ENCODE results near the gene HYCC1. TPM values are rescaled to one million over a fixed set of nuclear protein-coding genes. Genes with fewer than 3 reads are reported as not detected.
A peak's percentile ranks its signal among the peaks of the same experiment; 100 is the strongest.

The HYCC1 gene
- total RNA-seq, 1 donor from 2014 or later = 30.8 TPM

- no peaks in the 10 kb centered on the region for H3K27me3 ChIP-seq (ENCODE audit: control insufficient read depth in 3 of 3, insufficient read depth in 3 of 3, low read length in 3 of 3)
- H3K9me3 ChIP-seq (ENCODE audit: control insufficient read depth in 3 of 3, low read length in 3 of 3) = no peaks in the 10 kb centered on the region
- peaks cover 5 to 10% (median 9%) of the 10 kb centered on the region in 3 donors for H3K4me1 ChIP-seq (ENCODE audit: control insufficient read depth in 3 of 3, insufficient read depth in 3 of 3, low read length in 3 of 3)
- H3K9ac ChIP-seq (ENCODE audit: low read depth in 1 of 3, low read length in 3 of 3) = no peak overlapping the region
- H3K4me3 ChIP-seq (ENCODE audit: low read length in 3 of 3) = no peak overlapping the region
- no peaks in the 10 kb centered on the region for H3K36me3 ChIP-seq (ENCODE audit: control insufficient read depth in 3 of 3, insufficient read depth in 3 of 3, low read length in 3 of 3)
- no peak overlapping the region for H3K27ac ChIP-seq (ENCODE audit: low read depth, low read length)
Observed at GRCh38 chr7:23017309-23017708, 3.4 kb upstream of the HYCC1 start.

- Histone ChIP-seq H3K27ac (ENCODE audit: low read depth, low read length) (no peak overlapping the region), H3K9ac (ENCODE audit: low read depth in 1 of 3, low read length in 3 of 3) (no peak overlapping the region), H3K4me3 (ENCODE audit: low read length in 3 of 3) (no peak overlapping the region), H3K9me3 (ENCODE audit: control insufficient read depth in 3 of 3, low read length in 3 of 3) (no peaks in the 10 kb centered on the region), H3K4me1 (ENCODE audit: control insufficient read depth in 3 of 3, insufficient read depth in 3 of 3, low read length in 3 of 3) (peaks cover 7 to 12% (median 9%) of the 10 kb centered on the region in 3 donors), H3K27me3 (ENCODE audit: control insufficient read depth in 3 of 3, insufficient read depth in 3 of 3, low read length in 3 of 3) (no peaks in the 10 kb centered on the region), H3K36me3 (ENCODE audit: control insufficient read depth in 3 of 3, insufficient read depth in 3 of 3, low read length in 3 of 3) (no peaks in the 10 kb centered on the region)
Observed at GRCh38 chr7:23016345-23017253, 2.7 kb upstream of the HYCC1 start.

- Histone ChIP-seq H3K9ac (ENCODE audit: low read depth in 1 of 3, low read length in 3 of 3) (peak overlapping the region in 1 of 3 donors; percentile 68), H3K9me3 (ENCODE audit: control insufficient read depth in 3 of 3, low read length in 3 of 3) (no peaks in the 10 kb centered on the region), H3K4me3 (ENCODE audit: low read length in 3 of 3) (no peak overlapping the region), H3K27ac (ENCODE audit: low read depth, low read length) (no peak overlapping the region), H3K4me1 (ENCODE audit: control insufficient read depth in 3 of 3, insufficient read depth in 3 of 3, low read length in 3 of 3) (peaks cover 7 to 16% (median 13%) of the 10 kb centered on the region in 3 donors), H3K27me3 (ENCODE audit: control insufficient read depth in 3 of 3, insufficient read depth in 3 of 3, low read length in 3 of 3) (no peaks in the 10 kb centered on the region), H3K36me3 (ENCODE audit: control insufficient read depth in 3 of 3, insufficient read depth in 3 of 3, low read length in 3 of 3) (no peaks in the 10 kb centered on the region)
Observed at GRCh38 chr7:23014681-23015080, 751 bp upstream of the HYCC1 start.

- Histone ChIP-seq H3K9me3 (ENCODE audit: control insufficient read depth in 3 of 3, low read length in 3 of 3) (no peaks in the 10 kb centered on the region), H3K27ac (ENCODE audit: low read depth, low read length) (peak overlapping the region; percentile 66), H3K9ac (ENCODE audit: low read depth in 1 of 3, low read length in 3 of 3) (peak overlapping the region; percentile 73 to 80 (median 75)), H3K27me3 (ENCODE audit: control insufficient read depth in 3 of 3, insufficient read depth in 3 of 3, low read length in 3 of 3) (no peaks in the 10 kb centered on the region), H3K4me3 (ENCODE audit: low read length in 3 of 3) (peak overlapping the region; percentile 82 to 93 (median 88)), H3K36me3 (ENCODE audit: control insufficient read depth in 3 of 3, insufficient read depth in 3 of 3, low read length in 3 of 3) (no peaks in the 10 kb centered on the region), H3K4me1 (ENCODE audit: control insufficient read depth in 3 of 3, insufficient read depth in 3 of 3, low read length in 3 of 3) (peaks cover 7 to 19% (median 15%) of the 10 kb centered on the region in 3 donors)
Observed at GRCh38 chr7:23012908-23013714, 819 bp downstream of the HYCC1 start.

- H3K9ac ChIP-seq (ENCODE audit: low read depth in 1 of 3, low read length in 3 of 3) = peak overlapping the region in 1 of 3 donors; percentile 75
- H3K27ac ChIP-seq (ENCODE audit: low read depth, low read length) = no peak overlapping the region
- peaks cover 7 to 19% (median 15%) of the 10 kb centered on the region in 3 donors for H3K4me1 ChIP-seq (ENCODE audit: control insufficient read depth in 3 of 3, insufficient read depth in 3 of 3, low read length in 3 of 3)
- no peaks in the 10 kb centered on the region for H3K27me3 ChIP-seq (ENCODE audit: control insufficient read depth in 3 of 3, insufficient read depth in 3 of 3, low read length in 3 of 3)
- no peaks in the 10 kb centered on the region for H3K9me3 ChIP-seq (ENCODE audit: control insufficient read depth in 3 of 3, low read length in 3 of 3)
- H3K4me3 ChIP-seq (ENCODE audit: low read length in 3 of 3) = peak overlapping the region in 2 of 3 donors; percentile 82 to 93
- no peaks in the 10 kb centered on the region for H3K36me3 ChIP-seq (ENCODE audit: control insufficient read depth in 3 of 3, insufficient read depth in 3 of 3, low read length in 3 of 3)
Observed at GRCh38 chr7:23012186-23012585, 1.7 kb downstream of the HYCC1 start.

GRCh38 chr7:23011222-23011924, 2.6 kb downstream of the HYCC1 start:
- Histone ChIP-seq H3K4me1 (ENCODE audit: control insufficient read depth in 3 of 3, insufficient read depth in 3 of 3, low read length in 3 of 3) (peaks cover 7 to 19% (median 15%) of the 10 kb centered on the region in 3 donors), H3K27me3 (ENCODE audit: control insufficient read depth in 3 of 3, insufficient read depth in 3 of 3, low read length in 3 of 3) (no peaks in the 10 kb centered on the region), H3K27ac (ENCODE audit: low read depth, low read length) (peak overlapping the region; percentile 13), H3K36me3 (ENCODE audit: control insufficient read depth in 3 of 3, insufficient read depth in 3 of 3, low read length in 3 of 3) (no peaks in the 10 kb centered on the region), H3K4me3 (ENCODE audit: low read length in 3 of 3) (no peak overlapping the region), H3K9me3 (ENCODE audit: control insufficient read depth in 3 of 3, low read length in 3 of 3) (no peaks in the 10 kb centered on the region), H3K9ac (ENCODE audit: low read depth in 1 of 3, low read length in 3 of 3) (no peak overlapping the region)

- Histone ChIP-seq H3K27me3 (ENCODE audit: control insufficient read depth in 3 of 3, insufficient read depth in 3 of 3, low read length in 3 of 3) (no peaks in the 10 kb centered on the region), H3K9me3 (ENCODE audit: control insufficient read depth in 3 of 3, low read length in 3 of 3) (no peaks in the 10 kb centered on the region), H3K36me3 (ENCODE audit: control insufficient read depth in 3 of 3, insufficient read depth in 3 of 3, low read length in 3 of 3) (no peaks in the 10 kb centered on the region), H3K9ac (ENCODE audit: low read depth in 1 of 3, low read length in 3 of 3) (peak overlapping the region in 1 of 3 donors; percentile 30), H3K27ac (ENCODE audit: low read depth, low read length) (no peak overlapping the region), H3K4me3 (ENCODE audit: low read length in 3 of 3) (no peak overlapping the region), H3K4me1 (ENCODE audit: control insufficient read depth in 3 of 3, insufficient read depth in 3 of 3, low read length in 3 of 3) (peaks cover 7 to 19% (median 11%) of the 10 kb centered on the region in 3 donors)
Observed at GRCh38 chr7:23009303-23009702, 4.6 kb downstream of the HYCC1 start.

- H3K4me3 ChIP-seq (ENCODE audit: low read length in 3 of 3) = peak overlapping the region in 1 of 3 donors; percentile 2
- no peaks in the 10 kb centered on the region for H3K36me3 ChIP-seq (ENCODE audit: control insufficient read depth in 3 of 3, insufficient read depth in 3 of 3, low read length in 3 of 3)
- H3K9me3 ChIP-seq (ENCODE audit: control insufficient read depth in 3 of 3, low read length in 3 of 3) = no peaks in the 10 kb centered on the region
- peaks cover 0 to 6% (median 4%) of the 10 kb centered on the region in 3 donors for H3K4me1 ChIP-seq (ENCODE audit: control insufficient read depth in 3 of 3, insufficient read depth in 3 of 3, low read length in 3 of 3)
- H3K27me3 ChIP-seq (ENCODE audit: control insufficient read depth in 3 of 3, insufficient read depth in 3 of 3, low read length in 3 of 3) = no peaks in the 10 kb centered on the region
- H3K9ac ChIP-seq (ENCODE audit: low read depth in 1 of 3, low read length in 3 of 3) = peak overlapping the region in 2 of 3 donors; percentile 2 to 15
- H3K27ac ChIP-seq (ENCODE audit: low read depth, low read length) = peak overlapping the region; percentile 23
Observed at GRCh38 chr7:23004247-23004520, 9.7 kb downstream of the HYCC1 start.

GRCh38 chr7:23003505-23004246, 10.3 kb downstream of the HYCC1 start:
- peaks cover 2 to 6% (median 4%) of the 10 kb centered on the region in 3 donors for H3K4me1 ChIP-seq (ENCODE audit: control insufficient read depth in 3 of 3, insufficient read depth in 3 of 3, low read length in 3 of 3)
- no peaks in the 10 kb centered on the region for H3K27me3 ChIP-seq (ENCODE audit: control insufficient read depth in 3 of 3, insufficient read depth in 3 of 3, low read length in 3 of 3)
- H3K4me3 ChIP-seq (ENCODE audit: low read length in 3 of 3) = peak overlapping the region in 2 of 3 donors; percentile 2 to 38
- no peaks in the 10 kb centered on the region for H3K9me3 ChIP-seq (ENCODE audit: control insufficient read depth in 3 of 3, low read length in 3 of 3)
- H3K9ac ChIP-seq (ENCODE audit: low read depth in 1 of 3, low read length in 3 of 3) = peak overlapping the region in 2 of 3 donors; percentile 2 to 15
- H3K27ac ChIP-seq (ENCODE audit: low read depth, low read length) = peak overlapping the region; percentile 23
- H3K36me3 ChIP-seq (ENCODE audit: control insufficient read depth in 3 of 3, insufficient read depth in 3 of 3, low read length in 3 of 3) = no peaks in the 10 kb centered on the region

All from skeletal muscle tissue (tissue), 4 donors.